Natural killer cell (primary cell): ENCODE data around the gene NDUFS1. TPM values are rescaled to one million over a fixed set of nuclear protein-coding genes. Genes with fewer than 3 reads are reported as not detected.
"Not testable (repeated sequence)": the region's sequence is repeated elsewhere in the genome, so short reads cannot be mapped to it uniquely, and the experiment has no call there.

Experiments
- ATAC-seq, 3 donors: fragments of 150-1000 bp in 2 of 3; fragments of 200-7000 bp in 1 of 3; cut with Tn5 transposase; 1 replicate in 1 of 3; 2 replicates in 2 of 3; pipeline ENCODE4 v1.10.0; 2021; ENCODE audit warnings: mild to moderate bottlenecking in 2 of 3, moderate library complexity in 2 of 3
- DNase-seq, 2 donors: peaks; one replicate each; pipeline versions ENCODE4 v3.0.0 to v3.0.0-alpha.2; 2013 to 2021; ENCODE audit warnings: mixed read lengths in 1 of 2
- H3K27ac ChIP-seq: one replicate; pipeline ENCODE4 v1.5.1; 2013; ENCODE audit warnings: mild to moderate bottlenecking, low read length
- H3K27me3 ChIP-seq: one replicate; pipeline ENCODE4 v1.6.1; 2013; ENCODE audit warnings: low read length; ENCODE audit not compliant: control insufficient read depth, insufficient read depth
- H3K36me3 ChIP-seq: one replicate; pipeline ENCODE4 v1.6.1; 2013; ENCODE audit warnings: low read length; ENCODE audit not compliant: control insufficient read depth, insufficient read depth
- H3K4me1 ChIP-seq: one replicate; pipeline ENCODE4 v1.6.1; 2013; ENCODE audit warnings: low read length; ENCODE audit not compliant: control insufficient read depth, insufficient read depth
- H3K4me3 ChIP-seq: one replicate; pipeline ENCODE4 v1.5.1; 2013; ENCODE audit warnings: low read length
- H3K9me3 ChIP-seq: one replicate; pipeline ENCODE4 v1.6.1; 2013; ENCODE audit warnings: low read length; ENCODE audit not compliant: control insufficient read depth, insufficient read depth
- H3K27ac Mint-ChIP-seq, 2 donors: one replicate each; pipeline ENCODE4 v1.8.0; 2022; ENCODE audit warnings: mild to moderate bottlenecking in 2 of 2, mixed read lengths in 2 of 2, moderate library complexity in 1 of 2
- H3K27me3 Mint-ChIP-seq, 2 donors: one replicate each; pipeline ENCODE4 v1.8.0; 2022; ENCODE audit warnings: low read depth in 2 of 2, mixed read lengths in 2 of 2
- H3K36me3 Mint-ChIP-seq: one replicate; pipeline ENCODE4 v1.8.0; 2022; ENCODE audit warnings: mixed read lengths
- H3K4me1 Mint-ChIP-seq, 2 donors: one replicate each; pipeline ENCODE4 v1.8.0; 2022; ENCODE audit warnings: mixed read lengths in 2 of 2
- H3K4me3 Mint-ChIP-seq: one replicate; pipeline ENCODE4 v1.8.0; 2022; ENCODE audit warnings: mild to moderate bottlenecking, moderate library complexity, mixed read lengths
- H3K9me3 Mint-ChIP-seq, 2 donors: one replicate each; pipeline ENCODE4 v1.8.0; 2022; ENCODE audit warnings: mixed read lengths in 2 of 2
- WGBS: methylation state at CpG from one replicate; pipeline ENCODE4 v1.1.7; 2013; ENCODE audit warnings: missing lambda C conversion rate; ENCODE audit not compliant: insufficient coverage; 5-methylcytosine and 5-hydroxymethylcytosine counted together
- intact Hi-C: fragments of 100-400 bp; cut with micrococcal nuclease; formaldehyde crosslinking; loops from one replicate; pipeline ENCODE4 v1.14.2; 2022
- total RNA-seq, 4 donors: library from RNA; stranded (reverse); fragments of 120-200 nt in 1 of 4; gene quantifications; one replicate each; pipeline versions ENCODE4 v1.2.3 to v1.2.4, GENCODE V29; 2013 to 2022
- TF ChIP-seq, protein P1 (sequence below): fragments of 200-600 bp; IDR thresholded peaks from one replicate; pipeline ENCODE4 v1.8.0; 2022; ENCODE audit warnings: antibody characterized with exemption

The NDUFS1 gene
- total RNA-seq, 3 donors from 2014 or later (not counting 1 experiment from before 2014, with no cell fraction given), result 44.0 to 47.8 (median 45.9) TPM

DNA sequence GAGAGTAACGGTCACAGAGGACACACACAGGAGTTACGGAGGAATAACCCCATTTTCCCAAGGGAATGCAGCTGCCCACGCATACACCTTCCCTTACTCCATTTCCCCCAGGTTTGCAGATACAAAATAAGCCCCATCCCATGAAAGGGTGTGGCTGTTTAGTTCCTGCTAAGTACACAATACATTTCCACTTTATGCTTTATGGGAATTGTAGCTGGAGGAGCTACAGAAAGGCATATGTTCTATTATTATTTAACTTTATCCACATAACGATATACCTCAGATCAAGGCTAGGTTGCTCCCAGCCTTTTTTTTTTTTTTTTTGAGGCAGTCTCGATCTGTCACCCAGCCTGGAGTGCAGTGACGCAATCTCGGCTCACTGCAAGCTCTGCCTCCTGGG lies 50.5 kb downstream of the NDUFS1 start:
- H3K4me1 ChIP-seq, result no peaks in the 10 kb centered on the region
- Mint-ChIP-seq H3K9me3 (no peaks in the 10 kb centered on the region), H3K27me3 (no peaks in the 10 kb centered on the region), H3K27ac (no peak overlapping the region), H3K4me1 (no peaks in the 10 kb centered on the region), H3K36me3 (no peaks in the 10 kb centered on the region), H3K4me3 (no peak overlapping the region)
- intact Hi-C loops, result no loop called here
- H3K27me3 ChIP-seq, result no peaks in the 10 kb centered on the region
- whole genome bisulfite sequencing, result 91% methylated on average over 6 of the region's 7 CpGs
- DNase-seq (no peak), ATAC-seq (no peak)
- no peaks in the 10 kb centered on the region for H3K9me3 ChIP-seq
- H3K27ac ChIP-seq, result no peak overlapping the region
- TF ChIP-seq, protein P1, sequence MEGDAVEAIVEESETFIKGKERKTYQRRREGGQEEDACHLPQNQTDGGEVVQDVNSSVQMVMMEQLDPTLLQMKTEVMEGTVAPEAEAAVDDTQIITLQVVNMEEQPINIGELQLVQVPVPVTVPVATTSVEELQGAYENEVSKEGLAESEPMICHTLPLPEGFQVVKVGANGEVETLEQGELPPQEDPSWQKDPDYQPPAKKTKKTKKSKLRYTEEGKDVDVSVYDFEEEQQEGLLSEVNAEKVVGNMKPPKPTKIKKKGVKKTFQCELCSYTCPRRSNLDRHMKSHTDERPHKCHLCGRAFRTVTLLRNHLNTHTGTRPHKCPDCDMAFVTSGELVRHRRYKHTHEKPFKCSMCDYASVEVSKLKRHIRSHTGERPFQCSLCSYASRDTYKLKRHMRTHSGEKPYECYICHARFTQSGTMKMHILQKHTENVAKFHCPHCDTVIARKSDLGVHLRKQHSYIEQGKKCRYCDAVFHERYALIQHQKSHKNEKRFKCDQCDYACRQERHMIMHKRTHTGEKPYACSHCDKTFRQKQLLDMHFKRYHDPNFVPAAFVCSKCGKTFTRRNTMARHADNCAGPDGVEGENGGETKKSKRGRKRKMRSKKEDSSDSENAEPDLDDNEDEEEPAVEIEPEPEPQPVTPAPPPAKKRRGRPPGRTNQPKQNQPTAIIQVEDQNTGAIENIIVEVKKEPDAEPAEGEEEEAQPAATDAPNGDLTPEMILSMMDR, result no peak
- H3K4me3 ChIP-seq, result no peak overlapping the region
- H3K36me3 ChIP-seq, result no peaks in the 10 kb centered on the region

DNA sequence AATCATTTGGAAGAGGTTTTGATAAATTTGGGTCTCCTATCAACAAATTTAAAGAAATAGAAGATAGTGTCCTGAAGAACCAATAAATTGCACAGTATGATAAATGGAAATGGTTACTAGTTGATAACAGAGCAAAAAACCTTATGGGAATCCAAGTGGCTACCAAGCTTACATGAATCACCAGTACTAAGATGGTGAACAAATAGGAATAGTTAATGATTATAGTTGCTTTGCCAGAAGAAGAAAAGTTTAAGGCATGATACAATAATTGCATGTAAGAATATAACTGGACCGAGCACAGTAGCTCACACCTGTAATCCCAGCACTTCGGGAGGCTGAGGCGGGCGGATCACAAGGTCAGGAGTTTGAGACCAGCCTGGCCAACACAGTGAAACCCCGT lies 53.7 kb downstream of the NDUFS1 start:
- no peaks in the 10 kb centered on the region for H3K27me3 ChIP-seq
- WGBS, result 100% methylated on average over 5 of the region's 5 CpGs
- H3K27me3 Mint-ChIP-seq, result no peaks in the 10 kb centered on the region
- TF ChIP-seq, protein P1, result no peak
- H3K36me3 Mint-ChIP-seq, result no peaks in the 10 kb centered on the region
- no peaks in the 10 kb centered on the region for H3K4me1 Mint-ChIP-seq
- no peak overlapping the region for H3K27ac ChIP-seq
- intact Hi-C loops, result no loop called here
- H3K36me3 ChIP-seq, result peaks cover 3% of the 10 kb centered on the region
- DNase-seq (no peak), ATAC-seq (no peak)
- no peaks in the 10 kb centered on the region for H3K4me1 ChIP-seq
- no peaks in the 10 kb centered on the region for H3K9me3 Mint-ChIP-seq
- no peak overlapping the region for H3K27ac Mint-ChIP-seq
- H3K4me3 Mint-ChIP-seq, result no peak overlapping the region
- no peak overlapping the region for H3K4me3 ChIP-seq
- no peaks in the 10 kb centered on the region for H3K9me3 ChIP-seq

DNA sequence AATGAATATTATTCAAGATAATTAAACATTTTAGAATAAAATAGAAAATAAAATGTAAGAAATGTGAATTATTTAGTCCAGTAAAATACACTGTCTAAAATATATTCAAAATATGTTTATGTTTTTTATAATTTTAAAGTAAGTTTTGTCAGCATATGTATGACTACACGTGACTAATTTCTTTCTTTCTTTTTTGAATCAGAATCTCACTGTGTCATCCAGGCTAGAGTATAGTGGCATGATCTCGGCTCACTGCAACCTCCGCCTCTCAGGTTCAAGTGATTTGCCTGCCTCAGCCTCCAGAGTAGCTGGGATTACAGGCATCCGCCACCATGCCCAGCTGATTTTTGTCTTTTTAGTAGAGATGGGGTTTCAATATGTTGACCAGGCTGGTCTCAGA lies 54.2 kb downstream of the NDUFS1 start:
- Histone ChIP-seq H3K4me3 (no peak overlapping the region), H3K36me3 (peaks cover 3% of the 10 kb centered on the region), H3K27me3 (no peaks in the 10 kb centered on the region), H3K4me1 (no peaks in the 10 kb centered on the region), H3K27ac (no peak overlapping the region), H3K9me3 (no peaks in the 10 kb centered on the region)
- no peak overlapping the region for H3K4me3 Mint-ChIP-seq
- TF ChIP-seq, protein P1, result no peak
- ATAC-seq (no peak), DNase-seq (no peak)
- no peaks in the 10 kb centered on the region for H3K36me3 Mint-ChIP-seq
- no peaks in the 10 kb centered on the region for H3K27me3 Mint-ChIP-seq
- intact Hi-C loops, result no loop called here
- H3K9me3 Mint-ChIP-seq, result no peaks in the 10 kb centered on the region
- no peak overlapping the region for H3K27ac Mint-ChIP-seq
- H3K4me1 Mint-ChIP-seq, result no peaks in the 10 kb centered on the region
- WGBS, result 93% methylated on average over 4 of the region's 4 CpGs

DNA sequence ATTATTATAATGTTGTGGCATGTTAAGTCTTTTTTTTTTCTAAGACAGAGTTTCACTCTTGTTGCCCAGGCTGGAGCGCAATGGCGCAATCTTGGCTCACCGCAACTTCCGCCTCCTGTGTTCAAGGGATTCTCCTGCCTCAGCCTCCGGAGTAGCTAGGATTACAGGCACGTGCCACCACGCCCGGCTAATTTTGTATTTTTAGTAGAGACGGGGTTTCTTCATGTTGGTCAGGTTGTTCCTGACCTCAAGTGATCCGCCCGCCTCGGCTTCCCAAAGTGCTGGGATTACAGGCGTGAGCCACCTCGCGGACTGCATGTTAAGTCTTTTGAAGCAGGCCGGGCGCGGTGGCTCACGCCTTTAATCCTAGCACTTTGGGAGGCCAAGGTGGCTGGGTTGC lies 60.4 kb downstream of the NDUFS1 start:
- ATAC-seq, H3K9me3 Mint-ChIP-seq, H3K36me3 Mint-ChIP-seq, H3K4me1 Mint-ChIP-seq, H3K27me3 ChIP-seq, H3K9me3 ChIP-seq, H3K27ac Mint-ChIP-seq, H3K4me3 ChIP-seq, DNase-seq, H3K27me3 Mint-ChIP-seq, H3K36me3 ChIP-seq, intact Hi-C loops, H3K4me1 ChIP-seq, H3K27ac ChIP-seq, H3K4me3 Mint-ChIP-seq: not testable (repeated sequence)
- 97% methylated on average over 19 of the region's 19 CpGs for WGBS
